Panc1 (cell line): ENCODE measurements around the gene ZCCHC24. TPM values are rescaled to one million over a fixed set of nuclear protein-coding genes. Genes with fewer than 3 reads are reported as not detected.

Source experiments
- ATAC-seq: fragments of 200-7000 bp; cut with Tn5 transposase; 2 replicates; pipeline ENCODE4 v1.9.1; 2020; ENCODE audit warnings: mild to moderate bottlenecking, moderate library complexity
- BruUV-seq: library from RNA; stranded (reverse); fragments of 400-500 nt; replicated peaks from 2 replicates; lab custom pipeline; 2021; lab: Mats Ljungman, UMichigan
- CTCF ChIA-PET: fragments of 300-600 bp; sonication (Branson Sonifier 250); formaldehyde crosslinking; loops from one replicate; lab custom pipeline; 2022; ENCODE audit warnings: antibody characterized with exemption; lab: Charles Lee
- POLR2A ChIA-PET: fragments of 300-600 bp; sonication (Branson Sonifier 250); formaldehyde crosslinking; loops from one replicate; lab custom pipeline; 2022; ENCODE audit warnings: antibody characterized with exemption; lab: Charles Lee
- DNase-seq: peaks from one replicate; pipeline ENCODE4 v3.0.0-alpha.2; 2010; ENCODE audit warnings: low read depth, low spot score
- H3K27ac ChIP-seq: 2 replicates; pipeline ENCODE4 v1.5.1; 2011; ENCODE audit warnings: mild to moderate bottlenecking, low read length, inconsistent platforms
- H3K27me3 ChIP-seq: fragments of 200-500 bp; sonication (Bioruptor generic); 2 replicates; pipeline ENCODE4 v1.6.0; 2014; ENCODE audit warnings: low read length, inconsistent platforms; ENCODE audit not compliant: control insufficient read depth, insufficient read depth
- H3K36me3 ChIP-seq: fragments of 200-500 bp; sonication (Bioruptor generic); 2 replicates; pipeline ENCODE4 v1.5.1; 2014; ENCODE audit warnings: inconsistent platforms, mild to moderate bottlenecking, low read length, moderate library complexity; ENCODE audit not compliant: control insufficient read depth, insufficient read depth
- H3K4me1 ChIP-seq: 2 replicates; pipeline ENCODE4 v1.5.1; 2011; ENCODE audit warnings: inconsistent platforms, mild to moderate bottlenecking, low read length, moderate library complexity; ENCODE audit not compliant: control insufficient read depth, insufficient read depth
- H3K4me3 ChIP-seq, 2 experiments: 2 replicates each; pipeline ENCODE4 v1.5.1; 2011 to 2012; ENCODE audit warnings: low read depth in 2 of 2, low read length in 2 of 2, mild to moderate bottlenecking in 2 of 2, inconsistent platforms in 1 of 2, moderate library complexity in 1 of 2
- H3K9me3 ChIP-seq: fragments of 200-500 bp; sonication (Bioruptor generic); 2 replicates; pipeline ENCODE4 v1.5.1; 2014; ENCODE audit warnings: low read depth, mild to moderate bottlenecking, inconsistent platforms, low read length, moderate library complexity; ENCODE audit not compliant: control insufficient read depth, insufficient read depth
- POLR2AphosphoS5 ChIP-seq: IDR thresholded peaks from 2 replicates; pipeline ENCODE4 v1.6.1; 2012; ENCODE audit warnings: mild to moderate bottlenecking, low read depth, low read length, moderate library complexity
- SIN3A ChIP-seq: IDR thresholded peaks from 2 replicates; pipeline ENCODE4 v1.6.1; 2012; ENCODE audit warnings: low read depth, mild to moderate bottlenecking, low read length, moderate library complexity, borderline replicate concordance; ENCODE audit not compliant: insufficient read depth
- TCF7L2 ChIP-seq: IDR thresholded peaks from 2 replicates; pipeline ENCODE4 v1.6.1; 2011; ENCODE audit warnings: mild to moderate bottlenecking, low read depth, low read length, inconsistent platforms
- in situ Hi-C: cut with HindIII; loops from 2 replicates; pipeline ENCODE4 v1.10.0; 2016; ENCODE audit warnings: low sequenced_read_pairs, low pct_unique_long_range_greater_than_20kb
- intact Hi-C: fragments of 100-400 bp; cut with micrococcal nuclease; formaldehyde crosslinking; loops from one replicate; pipeline ENCODE4 v1.10.0; 2022; ENCODE audit not compliant: unreplicated experiment
- total RNA-seq: library from RNA; stranded (reverse); gene quantifications from one replicate; pipeline ENCODE4 v1.2.1, GENCODE V29; 2021; ENCODE audit not compliant: unreplicated experiment
- TF ChIP-seq, protein P1 (sequence below), 2 experiments: IDR thresholded peaks; 2 replicates each; pipeline ENCODE4 v1.6.1; 2011 to 2012; ENCODE audit warnings: low read depth in 2 of 2, control low read depth in 1 of 2, low read length in 1 of 2, mild to moderate bottlenecking in 1 of 2, moderate library complexity in 1 of 2; ENCODE audit not compliant: insufficient read depth in 1 of 2
- TF ChIP-seq, protein P2 (sequence below): fragments of 450-650 bp; IDR thresholded peaks from 2 replicates; pipeline ENCODE4 v1.5.1; 2017; ENCODE audit warnings: mild to moderate bottlenecking

ZCCHC24 gene
- total RNA-seq, 1 experiment from 2014 or later: 7.8 TPM

DNA sequence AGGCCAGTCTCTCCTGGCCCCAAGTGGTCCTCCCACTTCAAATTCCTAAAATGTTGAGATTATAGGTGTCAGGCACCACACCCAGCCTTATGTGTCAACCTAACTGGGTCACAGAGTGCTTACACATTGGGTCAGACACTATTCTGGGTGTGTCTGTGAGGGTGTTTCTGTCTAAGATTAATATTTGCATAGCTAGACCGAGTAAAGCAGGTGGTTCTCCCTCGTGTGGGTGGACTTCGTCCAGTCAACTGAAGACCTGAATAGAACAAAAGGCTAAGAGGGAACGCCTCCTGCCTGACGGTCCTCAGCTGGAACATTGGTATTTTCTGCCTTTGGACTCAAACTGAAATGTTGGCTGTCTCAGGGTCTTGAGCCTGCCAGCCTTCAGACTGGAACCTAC, 86.6 kb downstream of the ZCCHC24 start:
- ATAC-seq: no peak
- in situ Hi-C loops: no loop called here
- BruUV-seq: no TSS peak

DNA sequence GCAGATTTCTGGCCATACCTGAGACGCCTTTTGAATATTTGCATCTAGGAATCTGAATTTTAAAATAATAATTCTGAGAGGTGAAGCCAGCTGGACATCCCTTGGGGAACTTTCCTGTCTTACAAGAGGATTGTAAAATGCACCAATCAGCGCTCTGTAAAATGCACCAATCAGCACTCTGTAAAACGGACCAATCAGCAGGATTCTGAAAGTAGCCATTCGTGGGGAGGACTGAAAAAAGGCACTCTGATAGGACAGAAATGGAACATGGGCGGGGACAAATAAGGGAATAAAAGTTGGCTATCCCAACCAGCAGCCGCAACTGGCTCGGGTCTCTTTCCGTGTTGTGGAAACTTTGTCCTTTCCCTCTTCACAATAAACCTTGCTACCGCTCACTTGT, 88.2 kb downstream of the ZCCHC24 start:
- ATAC-seq (no peak), DNase-seq (no peak)
- ChIA-PET CTCF (no interaction called here), POLR2A (no interaction called here)
- H3K27me3 ChIP-seq: no peaks in the 10 kb centered on the region
- in situ Hi-C loops (no loop called here), intact Hi-C loops (no loop called here)
- TF ChIP-seq TCF7L2: no peak
- TF ChIP-seq, protein P1, sequence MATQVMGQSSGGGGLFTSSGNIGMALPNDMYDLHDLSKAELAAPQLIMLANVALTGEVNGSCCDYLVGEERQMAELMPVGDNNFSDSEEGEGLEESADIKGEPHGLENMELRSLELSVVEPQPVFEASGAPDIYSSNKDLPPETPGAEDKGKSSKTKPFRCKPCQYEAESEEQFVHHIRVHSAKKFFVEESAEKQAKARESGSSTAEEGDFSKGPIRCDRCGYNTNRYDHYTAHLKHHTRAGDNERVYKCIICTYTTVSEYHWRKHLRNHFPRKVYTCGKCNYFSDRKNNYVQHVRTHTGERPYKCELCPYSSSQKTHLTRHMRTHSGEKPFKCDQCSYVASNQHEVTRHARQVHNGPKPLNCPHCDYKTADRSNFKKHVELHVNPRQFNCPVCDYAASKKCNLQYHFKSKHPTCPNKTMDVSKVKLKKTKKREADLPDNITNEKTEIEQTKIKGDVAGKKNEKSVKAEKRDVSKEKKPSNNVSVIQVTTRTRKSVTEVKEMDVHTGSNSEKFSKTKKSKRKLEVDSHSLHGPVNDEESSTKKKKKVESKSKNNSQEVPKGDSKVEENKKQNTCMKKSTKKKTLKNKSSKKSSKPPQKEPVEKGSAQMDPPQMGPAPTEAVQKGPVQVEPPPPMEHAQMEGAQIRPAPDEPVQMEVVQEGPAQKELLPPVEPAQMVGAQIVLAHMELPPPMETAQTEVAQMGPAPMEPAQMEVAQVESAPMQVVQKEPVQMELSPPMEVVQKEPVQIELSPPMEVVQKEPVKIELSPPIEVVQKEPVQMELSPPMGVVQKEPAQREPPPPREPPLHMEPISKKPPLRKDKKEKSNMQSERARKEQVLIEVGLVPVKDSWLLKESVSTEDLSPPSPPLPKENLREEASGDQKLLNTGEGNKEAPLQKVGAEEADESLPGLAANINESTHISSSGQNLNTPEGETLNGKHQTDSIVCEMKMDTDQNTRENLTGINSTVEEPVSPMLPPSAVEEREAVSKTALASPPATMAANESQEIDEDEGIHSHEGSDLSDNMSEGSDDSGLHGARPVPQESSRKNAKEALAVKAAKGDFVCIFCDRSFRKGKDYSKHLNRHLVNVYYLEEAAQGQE (IDR thresholded peaks at IDR 0.05; ENCODE audit: insufficient read depth in 1 of 2, low read depth in 2 of 2, low read length in 1 of 2): no peak
- H3K4me3 ChIP-seq: no peak overlapping the region
- BruUV-seq: no TSS peak
- no peaks in the 10 kb centered on the region; the same call in 1 of the 2 replicates for H3K36me3 ChIP-seq
- no peak overlapping the region for H3K27ac ChIP-seq
- H3K9me3 ChIP-seq: no peaks in the 10 kb centered on the region
- H3K4me1 ChIP-seq: no peaks in the 10 kb centered on the region

More for the DNA sequence above, 86.6 kb downstream of the ZCCHC24 start:
- peaks cover 3% of the 10 kb centered on the region; the same call in 1 of the 2 replicates for H3K27me3 ChIP-seq
- CTCF ChIA-PET: no interaction called here
- H3K36me3 ChIP-seq: no peaks in the 10 kb centered on the region
- H3K4me1 ChIP-seq: no peaks in the 10 kb centered on the region
- TF ChIP-seq, protein P1 (IDR thresholded peaks at IDR 0.05; ENCODE audit: insufficient read depth in 1 of 2, low read depth in 2 of 2, low read length in 1 of 2): no peak
- no peak for TF ChIP-seq POLR2AphosphoS5
- no peak for TF ChIP-seq TCF7L2
- TF ChIP-seq SIN3A: no peak
- TF ChIP-seq, protein P2, sequence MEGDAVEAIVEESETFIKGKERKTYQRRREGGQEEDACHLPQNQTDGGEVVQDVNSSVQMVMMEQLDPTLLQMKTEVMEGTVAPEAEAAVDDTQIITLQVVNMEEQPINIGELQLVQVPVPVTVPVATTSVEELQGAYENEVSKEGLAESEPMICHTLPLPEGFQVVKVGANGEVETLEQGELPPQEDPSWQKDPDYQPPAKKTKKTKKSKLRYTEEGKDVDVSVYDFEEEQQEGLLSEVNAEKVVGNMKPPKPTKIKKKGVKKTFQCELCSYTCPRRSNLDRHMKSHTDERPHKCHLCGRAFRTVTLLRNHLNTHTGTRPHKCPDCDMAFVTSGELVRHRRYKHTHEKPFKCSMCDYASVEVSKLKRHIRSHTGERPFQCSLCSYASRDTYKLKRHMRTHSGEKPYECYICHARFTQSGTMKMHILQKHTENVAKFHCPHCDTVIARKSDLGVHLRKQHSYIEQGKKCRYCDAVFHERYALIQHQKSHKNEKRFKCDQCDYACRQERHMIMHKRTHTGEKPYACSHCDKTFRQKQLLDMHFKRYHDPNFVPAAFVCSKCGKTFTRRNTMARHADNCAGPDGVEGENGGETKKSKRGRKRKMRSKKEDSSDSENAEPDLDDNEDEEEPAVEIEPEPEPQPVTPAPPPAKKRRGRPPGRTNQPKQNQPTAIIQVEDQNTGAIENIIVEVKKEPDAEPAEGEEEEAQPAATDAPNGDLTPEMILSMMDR: no peak
- intact Hi-C loops: no loop called here
- POLR2A ChIA-PET: no interaction called here
- no peak overlapping the region for H3K4me3 ChIP-seq
- no peak for DNase-seq
- no peak overlapping the region for H3K27ac ChIP-seq
- no peaks in the 10 kb centered on the region for H3K9me3 ChIP-seq
